ENCODE results near the gene PPP1R12B.
"Not testable (repeated sequence)": the region's sequence is repeated elsewhere in the genome, so short reads cannot be mapped to it uniquely, and the experiment has no call there.

The PPP1R12B gene

DNA sequence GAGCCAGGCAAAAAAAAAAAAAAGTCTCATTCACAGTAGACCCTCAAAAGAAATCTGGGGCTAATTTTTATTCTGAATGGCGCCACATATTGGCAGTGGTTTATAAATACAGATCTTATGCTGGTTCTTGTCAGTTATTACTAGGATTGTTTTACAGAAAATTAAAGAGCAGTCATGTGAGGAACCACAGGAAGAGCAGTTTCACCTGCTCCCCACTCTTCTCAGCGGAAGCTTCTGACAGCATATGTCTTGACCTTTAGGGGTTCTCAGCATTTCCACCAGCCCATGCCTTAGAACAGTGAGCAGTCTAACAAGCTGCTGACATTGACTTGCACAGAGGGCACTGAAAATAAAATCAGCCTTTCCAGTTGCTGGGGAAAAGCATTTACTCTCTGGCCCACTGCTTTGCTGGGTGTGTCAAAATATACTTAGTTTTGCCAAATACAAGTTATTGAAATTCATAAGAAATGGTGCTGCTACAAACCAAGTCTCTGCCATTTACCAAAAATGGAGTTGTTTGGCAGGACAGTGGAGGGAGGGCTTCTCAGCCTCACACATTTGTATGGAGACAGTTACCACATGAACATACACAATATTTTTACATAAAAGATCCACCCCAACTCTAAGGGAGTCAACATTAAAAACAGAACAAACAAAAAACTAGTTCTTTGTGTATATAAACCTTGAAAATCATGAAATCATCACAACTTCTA lies 217.5 kb downstream of the PPP1R12B start:
- no peak for DNase-seq

GRCh38 chr1:202567738-202568137 lies 219.2 kb downstream of the PPP1R12B start:
- no peak for DNase-seq

DNA sequence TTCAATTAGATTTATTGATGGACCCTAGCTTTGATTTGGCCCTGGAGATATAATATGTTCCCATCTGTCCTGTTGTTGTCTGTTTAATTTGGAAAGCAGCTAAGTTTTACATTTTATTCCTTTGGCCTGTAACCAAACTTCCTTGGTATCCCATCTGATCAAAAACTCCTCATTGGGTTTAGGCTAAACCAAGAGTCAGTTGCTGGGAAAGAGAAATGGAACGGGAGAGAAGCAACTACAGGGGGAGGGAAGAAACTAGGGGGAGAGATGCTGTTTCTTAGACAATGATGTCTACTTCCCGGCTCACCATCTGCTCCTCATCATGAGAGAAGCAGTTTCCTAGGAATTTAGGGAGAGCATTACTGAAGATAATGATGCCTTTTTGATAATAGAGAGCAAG lies 219.9 kb downstream of the PPP1R12B start:
- no peak for DNase-seq

- DNase-seq: no peak
Measured at GRCh38 chr1:202568826-202569225, 220.3 kb downstream of the PPP1R12B start.

DNA sequence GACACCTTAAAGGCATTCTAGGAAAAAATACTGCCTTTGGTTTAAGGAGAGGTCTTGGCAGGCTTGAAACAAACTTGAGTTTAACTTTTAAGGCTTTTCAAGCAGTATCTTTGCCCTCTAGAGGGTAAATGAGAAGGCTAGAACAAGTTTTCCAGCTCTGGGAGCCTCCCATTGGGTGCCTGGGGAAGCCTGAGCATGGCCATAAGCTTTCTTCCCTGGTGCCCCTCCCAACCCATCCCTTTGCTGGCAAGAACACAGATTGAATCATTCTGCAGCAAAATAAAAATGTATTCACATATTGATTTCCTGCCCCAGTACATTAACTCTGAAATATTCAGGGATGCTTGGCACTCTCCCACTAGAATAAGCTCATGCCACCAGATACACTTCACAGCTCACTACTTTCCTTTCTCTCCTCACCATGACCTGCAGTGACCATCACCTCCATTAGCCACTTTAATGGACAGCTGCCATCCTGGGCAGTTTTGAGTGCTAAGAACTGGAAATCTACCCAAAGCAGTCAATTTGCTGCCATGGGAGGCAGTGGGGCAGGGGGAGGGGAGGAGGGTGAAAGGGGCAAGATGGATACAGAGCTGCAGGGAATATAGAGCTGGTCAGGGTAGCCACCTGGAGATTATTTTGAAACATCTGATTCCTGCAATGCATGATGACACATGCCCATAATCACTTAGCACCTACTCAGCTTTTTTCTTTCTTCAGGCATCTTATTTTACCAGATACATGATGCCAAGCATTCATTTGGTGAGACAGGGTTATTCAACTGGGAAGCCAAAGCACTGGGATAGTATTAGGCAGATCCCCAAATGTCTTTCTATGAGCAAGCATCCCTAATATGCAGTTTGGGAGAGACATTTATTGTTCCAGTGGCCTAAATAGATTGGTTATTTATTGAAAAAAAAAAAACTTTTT lies 221.2 kb downstream of the PPP1R12B start:
- DNase-seq: no peak

- DNase-seq: peak; percentile 22
Measured at GRCh38 chr1:202571719-202572339, 223.3 kb downstream of the PPP1R12B start.

- DNase-seq: no peak
Measured at GRCh38 chr1:202572867-202573266, 224.4 kb downstream of the PPP1R12B start.

DNA sequence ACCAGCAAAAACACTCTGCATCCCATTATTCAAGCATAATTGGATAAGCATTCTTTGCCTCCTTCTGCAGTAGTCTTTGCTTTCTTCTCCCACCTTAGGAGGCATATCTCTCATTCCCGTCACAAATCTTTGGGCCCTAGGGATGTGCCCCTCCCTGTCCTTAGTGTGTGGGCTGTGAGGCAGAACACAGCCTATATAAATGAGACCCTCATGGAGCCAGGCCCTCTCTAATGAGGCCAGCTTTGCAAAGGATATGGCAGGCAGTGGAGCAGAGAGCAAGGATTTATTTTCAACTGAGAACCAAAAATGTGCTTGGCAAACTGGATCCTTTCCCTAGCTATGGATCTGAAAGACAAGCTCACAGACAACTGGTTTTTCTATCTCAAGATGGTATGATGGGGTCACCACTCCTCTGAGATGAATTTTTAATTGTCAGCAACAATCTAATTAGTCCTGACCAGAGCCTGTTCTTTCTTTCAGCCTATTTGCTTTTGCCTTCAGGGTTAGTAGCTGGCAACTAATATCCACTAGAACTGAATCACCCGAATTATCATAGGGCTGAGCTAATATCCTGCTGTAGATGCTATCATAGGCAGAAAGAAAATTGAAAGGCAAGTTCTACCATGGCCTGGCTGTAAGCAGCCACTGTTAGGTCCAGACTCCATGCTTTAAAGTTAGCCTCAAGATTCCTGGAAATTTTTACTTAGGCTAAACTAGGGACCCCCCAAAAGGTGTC lies 227.6 kb downstream of the PPP1R12B start:
- no peak for DNase-seq

DNA sequence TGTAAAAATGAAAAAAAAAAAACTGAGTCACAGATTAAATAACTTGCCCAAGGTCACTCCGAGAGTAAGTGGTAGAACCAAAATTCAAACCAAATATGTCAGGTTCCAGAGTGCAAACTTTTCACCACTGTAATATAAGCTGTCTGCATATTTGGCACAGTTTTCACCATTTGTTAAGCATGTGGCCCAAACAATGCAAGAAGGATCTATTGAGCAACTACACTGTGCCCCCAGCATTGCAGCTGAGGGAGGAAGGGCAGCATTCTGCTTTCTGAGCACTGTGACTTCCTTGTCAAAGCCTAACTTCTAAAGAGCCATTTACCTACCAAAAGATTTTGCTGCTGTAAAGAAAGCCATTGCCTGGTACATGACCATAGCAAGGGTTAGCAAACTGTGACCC lies 228.3 kb downstream of the PPP1R12B start:
- DNase-seq: no peak

DNA sequence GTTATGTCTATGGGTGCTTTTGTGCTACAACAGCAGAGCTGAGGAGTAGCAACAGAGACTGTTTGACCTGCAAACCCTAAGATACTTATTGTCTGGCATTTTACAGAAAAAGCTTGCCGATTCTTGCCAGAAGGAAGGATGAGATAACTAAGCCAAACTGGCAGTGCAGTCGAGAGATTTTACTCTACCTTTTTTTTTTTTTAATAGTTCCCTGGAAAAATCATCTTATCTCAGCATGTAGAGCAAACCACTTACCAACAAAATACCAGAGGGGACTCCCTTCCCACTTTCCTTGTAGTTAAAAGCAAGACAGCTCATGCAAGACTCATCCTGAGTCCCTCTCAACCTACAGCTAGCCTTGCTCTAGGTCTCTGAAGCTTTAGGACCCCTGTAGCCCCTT lies 228.9 kb downstream of the PPP1R12B start:
- no peak for DNase-seq

- peak; percentile 7 for DNase-seq
Measured at GRCh38 chr1:202578001-202578504, 229.6 kb downstream of the PPP1R12B start.

GRCh38 chr1:202578565-202578964 lies 230.1 kb downstream of the PPP1R12B start:
- DNase-seq: no peak

DNA sequence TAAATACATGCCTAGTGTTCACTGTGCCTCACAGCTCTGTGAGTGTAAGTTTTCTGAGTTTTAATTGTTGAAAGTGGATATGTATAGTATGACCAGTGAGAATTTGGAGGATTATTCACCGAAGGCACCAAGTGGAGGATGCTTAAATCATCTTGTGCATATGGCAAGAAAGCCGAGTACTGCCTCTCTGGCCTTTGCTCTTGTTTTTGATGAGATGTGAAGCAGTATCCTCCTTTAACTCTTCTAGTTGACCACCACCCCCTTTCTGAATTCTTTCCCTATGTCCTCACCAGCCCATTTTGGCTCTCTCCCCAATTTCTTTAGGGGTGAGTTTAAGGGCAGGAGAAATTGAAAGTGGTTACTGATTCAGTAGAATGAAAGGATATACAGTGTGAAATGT lies 231.3 kb downstream of the PPP1R12B start:
- no peak for DNase-seq

GRCh38 chr1:202580619-202581018 lies 232.1 kb downstream of the PPP1R12B start:
- no peak for DNase-seq

GRCh38 chr1:202582350-202582749 lies 233.9 kb downstream of the PPP1R12B start:
- not testable (repeated sequence) for DNase-seq

- no peak for DNase-seq
Measured at GRCh38 chr1:202584707-202585589, 236.4 kb downstream of the PPP1R12B start.

DNA sequence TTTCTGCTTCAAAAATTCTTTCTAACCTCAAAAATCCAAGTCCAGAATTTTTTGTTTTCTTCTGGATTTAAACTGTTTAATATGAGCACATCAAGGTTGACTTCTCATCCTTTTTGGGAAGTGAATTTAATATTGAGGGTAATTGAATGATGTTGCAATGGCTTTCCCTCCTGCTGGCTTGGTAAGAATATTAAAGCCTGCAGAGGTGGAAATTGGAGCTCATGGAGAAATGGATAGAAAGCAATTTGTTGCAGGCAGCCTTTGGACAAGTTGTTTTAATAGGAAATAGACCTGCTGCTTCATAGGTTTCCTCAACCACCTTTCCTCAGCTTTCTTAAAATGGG lies 237.1 kb downstream of the PPP1R12B start:
- no peak for DNase-seq

GRCh38 chr1:202586018-202586821 lies 237.7 kb downstream of the PPP1R12B start:
- peak; percentile 29 for DNase-seq

DNA sequence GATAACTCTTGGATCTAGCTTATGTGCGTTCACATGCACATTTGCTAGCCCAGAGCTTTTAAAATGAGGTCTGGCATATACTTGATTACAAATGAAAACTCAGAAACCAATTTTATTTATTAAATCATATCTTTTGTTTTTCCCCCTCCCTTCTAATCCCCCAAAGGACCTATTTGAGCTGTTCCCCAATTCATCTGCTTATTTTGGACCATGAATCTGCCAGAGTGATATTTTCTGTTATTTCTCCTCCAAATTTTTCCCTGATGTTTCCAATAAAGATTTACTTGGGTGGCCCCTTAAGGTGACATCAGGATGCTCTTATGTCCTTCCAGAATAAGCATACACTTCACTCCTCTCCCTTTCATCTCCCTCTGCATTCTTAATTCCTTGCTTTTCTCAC lies 238.4 kb downstream of the PPP1R12B start:
- DNase-seq: no peak

GRCh38 chr1:202587859-202588485 lies 239.5 kb downstream of the PPP1R12B start:
- DNase-seq: no peak

Data from NCI-H146 (cell line).